Liver (tissue), 9 donors: ENCODE results near the gene ROR1. TPM values are rescaled to one million over a fixed set of nuclear protein-coding genes. Genes with fewer than 3 reads are reported as not detected.

ENCODE experiments used
- DNase-seq: peaks from one replicate; pipeline ENCODE4 v3.0.0-alpha.2; 2017; ENCODE audit warnings: low spot score
- H3K27ac ChIP-seq, 2 donors: one replicate each; pipeline ENCODE4 v1.7.0; 2013; ENCODE audit warnings: inconsistent platforms in 2 of 2, low read length in 2 of 2, control low read depth in 1 of 2, low read depth in 1 of 2, mild to moderate bottlenecking in 1 of 2
- H3K27me3 ChIP-seq, 4 donors: one replicate each; pipeline versions ENCODE4 v1.6.1 to v1.7.0; 2013; ENCODE audit warnings: low read length in 3 of 4, inconsistent platforms in 1 of 4, mild to moderate bottlenecking in 1 of 4, moderate library complexity in 1 of 4; ENCODE audit not compliant: control insufficient read depth in 4 of 4, insufficient read depth in 4 of 4
- H3K36me3 ChIP-seq, 4 donors: one replicate each; pipeline versions ENCODE4 v1.6.1 to v1.7.0; 2013; ENCODE audit warnings: low read length in 3 of 4, mild to moderate bottlenecking in 3 of 4, low read depth in 1 of 4, moderate library complexity in 1 of 4; ENCODE audit not compliant: control insufficient read depth in 4 of 4, insufficient read depth in 3 of 4
- H3K4me1 ChIP-seq, 4 donors: one replicate each; pipeline versions ENCODE4 v1.6.1 to v1.7.0; 2013; ENCODE audit warnings: low read length in 3 of 4, mild to moderate bottlenecking in 3 of 4, moderate library complexity in 1 of 4; ENCODE audit not compliant: control insufficient read depth in 4 of 4, insufficient read depth in 4 of 4
- H3K4me3 ChIP-seq, 3 donors: one replicate each; pipeline versions ENCODE4 v1.6.1 to v1.7.0; 2013; ENCODE audit warnings: low read length in 3 of 3, control low read depth in 1 of 3, low read depth in 1 of 3, mild to moderate bottlenecking in 1 of 3
- H3K9ac ChIP-seq, 2 donors: one replicate each; pipeline ENCODE4 v1.7.0; 2013; ENCODE audit warnings: low read length in 2 of 2, mild to moderate bottlenecking in 2 of 2, moderate library complexity in 2 of 2, control low read depth in 1 of 2, low read depth in 1 of 2
- H3K9me3 ChIP-seq, 4 donors: one replicate each; pipeline versions ENCODE4 v1.6.1 to v1.7.0; 2013; ENCODE audit warnings: low read length in 3 of 4; ENCODE audit not compliant: control insufficient read depth in 4 of 4
- ATF3 ChIP-seq: IDR thresholded peaks from 2 replicates; pipeline ENCODE4 v1.6.1; 2016; ENCODE audit warnings: antibody characterized with exemption
- CTCF ChIP-seq: fragments of 150-350 bp; IDR thresholded peaks from 2 replicates; pipeline ENCODE4 v1.5.1; 2017; ENCODE audit warnings: improper control_type of control experiment, low read depth, low read length; ENCODE audit not compliant: missing input control
- EGR1 ChIP-seq, 2 donors: IDR thresholded peaks; 2 replicates each; pipeline ENCODE4 v1.6.1; 2016 to 2018; ENCODE audit warnings: antibody characterized with exemption in 2 of 2, low read depth in 2 of 2
- FOXA1 ChIP-seq: IDR thresholded peaks from 2 replicates; pipeline ENCODE4 v1.6.1; 2016; ENCODE audit warnings: antibody characterized with exemption
- FOXA2 ChIP-seq: IDR thresholded peaks from 2 replicates; pipeline ENCODE4 v1.6.1; 2016; ENCODE audit warnings: antibody characterized with exemption
- GABPA ChIP-seq, 2 donors: IDR thresholded peaks in 1 of 2; conservative IDR thresholded peaks in 1 of 2; 2 replicates each; pipeline ENCODE4 v1.6.1; 2016; ENCODE audit warnings: antibody characterized with exemption in 2 of 2, mild to moderate bottlenecking in 1 of 2, moderate library complexity in 1 of 2
- HNF4A ChIP-seq, 2 donors: conservative IDR thresholded peaks; 2 replicates each; pipeline ENCODE4 v1.6.1; 2016; ENCODE audit warnings: antibody characterized with exemption in 2 of 2, mild to moderate bottlenecking in 2 of 2
- HNF4G ChIP-seq: IDR thresholded peaks from 2 replicates; pipeline ENCODE4 v1.6.1; 2016; ENCODE audit warnings: antibody characterized with exemption
- JUND ChIP-seq, 2 donors: IDR thresholded peaks; 2 replicates each; pipeline ENCODE4 v1.6.1; 2016; ENCODE audit warnings: antibody characterized with exemption in 2 of 2
- MAX ChIP-seq: IDR thresholded peaks from 2 replicates; pipeline ENCODE4 v1.6.1; 2016; ENCODE audit warnings: antibody characterized with exemption
- NR2F2 ChIP-seq: IDR thresholded peaks from 2 replicates; pipeline ENCODE4 v1.6.1; 2016; ENCODE audit warnings: antibody characterized with exemption
- RAD21 ChIP-seq, 2 donors: IDR thresholded peaks; 2 replicates each; pipeline ENCODE4 v1.6.1; 2016; ENCODE audit warnings: antibody characterized with exemption in 2 of 2, mild to moderate bottlenecking in 2 of 2
- REST ChIP-seq: IDR thresholded peaks from 2 replicates; pipeline ENCODE4 v1.6.1; 2016; ENCODE audit warnings: antibody characterized with exemption, mild to moderate bottlenecking
- RXRA ChIP-seq, 2 donors: IDR thresholded peaks; 2 replicates each; pipeline ENCODE4 v1.6.1; 2017 to 2018; ENCODE audit warnings: antibody characterized with exemption in 2 of 2, mild to moderate bottlenecking in 1 of 2
- SP1 ChIP-seq: IDR thresholded peaks from 2 replicates; pipeline ENCODE4 v1.6.1; 2018; ENCODE audit warnings: antibody characterized with exemption, mild to moderate bottlenecking
- TAF1 ChIP-seq: conservative IDR thresholded peaks from 2 replicates; pipeline ENCODE4 v1.6.1; 2016; ENCODE audit warnings: antibody characterized with exemption, mild to moderate bottlenecking
- YY1 ChIP-seq: IDR thresholded peaks from 2 replicates; pipeline ENCODE4 v1.6.1; 2016; ENCODE audit warnings: antibody characterized with exemption, mild to moderate bottlenecking
- ZBTB33 ChIP-seq: IDR thresholded peaks from 2 replicates; pipeline ENCODE4 v1.6.1; 2016; ENCODE audit warnings: antibody characterized with exemption
- WGBS: extraction: QIAGEN DNeasy Blood & Tissue Kit; methylation state at CpG from one replicate; pipeline ENCODE4 v1.1.7; 2013; 5-methylcytosine and 5-hydroxymethylcytosine counted together
- polyA plus RNA-seq, 2 donors: library from polyadenylated mRNA; stranded (reverse) in 1 of 2; unstranded in 1 of 2; fragments of 200-250 nt in 1 of 2; fragments of >200 nt in 1 of 2; fragmentation: Nextera tagmentation in 1 of 2; extraction: Ambion mirVana in 1 of 2; gene quantifications; one replicate each; pipeline versions ENCODE4 v1.2.1 to v1.2.3, GENCODE V29; 2013 to 2015
- total RNA-seq, 2 donors: library from RNA; depleted of rRNA; stranded (reverse); fragments of >200 nt; gene quantifications; one replicate each; pipeline ENCODE4 v1.2.3, GENCODE V29; 2014
- donor health status: healthy.
- donor health status: healthy.
- donor health status: healthy.
- donor health status: healthy.
- donor health status: healthy.

The ROR1 gene
- total and polyA plus RNA-seq, 4 donors, result 0.15 to 0.98 (median 0.37) TPM

- Histone ChIP-seq H3K4me3 (no peak overlapping the region), H3K27ac (no peak overlapping the region), H3K27me3 (peaks cover 0 to 4% (median 1%) of the 10 kb centered on the region in 4 donors), H3K4me1 (no peaks in the 10 kb centered on the region), H3K9me3 (no peaks in the 10 kb centered on the region), H3K36me3 (no peaks in the 10 kb centered on the region), H3K9ac (no peak overlapping the region)
- TF ChIP-seq JUND (IDR thresholded peaks at IDR 0.05) (no peak), RXRA (IDR thresholded peaks at IDR 0.05) (no peak), HNF4A (conservative IDR thresholded peaks at IDR 0.05) (no peak), YY1 (no peak), FOXA2 (no peak), EGR1 (IDR thresholded peaks at IDR 0.05; ENCODE audit: low read depth in 2 of 2) (no peak), ATF3 (no peak), MAX (no peak), RAD21 (IDR thresholded peaks at IDR 0.05) (no peak), TAF1 (no peak), CTCF (no peak), GABPA (IDR thresholded peaks at IDR 0.05 in 1 of 2, conservative IDR thresholded peaks at IDR 0.05 in 1 of 2) (no peak), HNF4G (no peak), NR2F2 (no peak), ZBTB33 (no peak), SP1 (no peak), FOXA1 (no peak), REST (no peak)
- DNase-seq, result no peak
- 85% methylated on average over 3 of the region's 3 CpGs for WGBS
Measured at GRCh38 chr1:64215576-64215975, 441.8 kb downstream of the ROR1 start.
